ENCODE results near the gene CCDC137. TPM values are rescaled to one million over a fixed set of nuclear protein-coding genes. Genes with fewer than 3 reads are reported as not detected.
"Not testable (repeated sequence)": the region's sequence is repeated elsewhere in the genome, so short reads cannot be mapped to it uniquely, and the experiment has no call there.

The CCDC137 gene
- polyA plus RNA-seq, 4 donors, result 11.4 to 21.0 (median 19.0) TPM

GRCh38 chr17:81650951-81651350 lies 15.6 kb upstream of the CCDC137 start:
- DNase-seq (ENCODE audit: low read depth in 4 of 4, low spot score in 2 of 4), result no peak

- no peak for DNase-seq (ENCODE audit: low read depth in 4 of 4, low spot score in 2 of 4)
These were observed 14.8 kb upstream of the CCDC137 start for GRCh38 chr17:81651692-81652091.

- DNase-seq (ENCODE audit: low read depth in 4 of 4, low spot score in 2 of 4), result no peak
These were observed 13.4 kb upstream of the CCDC137 start for GRCh38 chr17:81652906-81653771.

GRCh38 chr17:81655378-81656117 lies 11.0 kb upstream of the CCDC137 start:
- DNase-seq (ENCODE audit: low read depth in 4 of 4, low spot score in 2 of 4), result no peak

- DNase-seq (ENCODE audit: low read depth in 4 of 4, low spot score in 2 of 4), result no peak
These were observed 10.3 kb upstream of the CCDC137 start, which contains the start of gene PDE6G for GRCh38 chr17:81656118-81656743. PDE6G (minus strand) TSS chr17:81656542; CDS start chr17:81653305, 3,237 bp downstream.

GRCh38 chr17:81656835-81657234 lies 9.7 kb upstream of the CCDC137 start:
- DNase-seq (ENCODE audit: low read depth in 4 of 4, low spot score in 2 of 4), result no peak

GRCh38 chr17:81659038-81659437 lies 7.5 kb upstream of the CCDC137 start:
- DNase-seq (ENCODE audit: low read depth in 4 of 4, low spot score in 2 of 4), result no peak

GRCh38 chr17:81660441-81660840 lies 6.1 kb upstream of the CCDC137 start:
- DNase-seq (ENCODE audit: low read depth in 4 of 4, low spot score in 2 of 4), result no peak

GRCh38 chr17:81662002-81662401 lies 4.5 kb upstream of the CCDC137 start:
- DNase-seq (ENCODE audit: low read depth in 4 of 4, low spot score in 2 of 4), result no peak

- DNase-seq (ENCODE audit: low read depth in 4 of 4, low spot score in 2 of 4), result no peak
These were observed 2.5 kb upstream of the CCDC137 start for GRCh38 chr17:81664051-81664470.

GRCh38 chr17:81665205-81666091 lies 1.1 kb upstream of the CCDC137 start:
- DNase-seq (ENCODE audit: low read depth in 4 of 4, low spot score in 2 of 4), result no peak

GRCh38 chr17:81666092-81666341 lies 520 bp upstream of the CCDC137 start:
- no peak for DNase-seq (ENCODE audit: low read depth in 4 of 4, low spot score in 2 of 4)

GRCh38 chr17:81667754-81668153 lies 1.2 kb downstream of the CCDC137 start:
- no peak for DNase-seq (ENCODE audit: low read depth in 4 of 4, low spot score in 2 of 4)

- DNase-seq (ENCODE audit: low read depth in 4 of 4, low spot score in 2 of 4), result no peak
These were observed 6.0 kb downstream of the CCDC137 start for GRCh38 chr17:81672504-81672903.

GRCh38 chr17:81672954-81673353 lies 6.4 kb downstream of the CCDC137 start:
- DNase-seq (ENCODE audit: low read depth in 4 of 4, low spot score in 2 of 4), result no peak

- DNase-seq (ENCODE audit: low read depth in 4 of 4, low spot score in 2 of 4), result no peak
These were observed 7.2 kb downstream of the CCDC137 start for GRCh38 chr17:81673561-81674258.

- DNase-seq (ENCODE audit: low read depth in 4 of 4, low spot score in 2 of 4), result not testable (repeated sequence)
These were observed 9.1 kb downstream of the CCDC137 start for GRCh38 chr17:81675515-81676221.

GRCh38 chr17:81676906-81677305 lies 10.4 kb downstream of the CCDC137 start:
- DNase-seq (ENCODE audit: low read depth in 4 of 4, low spot score in 2 of 4), result no peak

- DNase-seq (ENCODE audit: low read depth in 4 of 4, low spot score in 2 of 4), result no peak
These were observed 13.6 kb downstream of the CCDC137 start for GRCh38 chr17:81680150-81680549.

All from left renal cortex interstitium (tissue), 4 donors.